IPS-11a (cell line): ENCODE measurements around the gene HKDC1.
"Not testable (repeated sequence)": the region's sequence is repeated elsewhere in the genome, so short reads cannot be mapped to it uniquely, and the experiment has no call there.

Experiments
- H3K4me3 ChIP-seq: one replicate; pipeline ENCODE4 v1.5.1; 2013; ENCODE audit warnings: low read depth, low read length, control low read depth

Gene HKDC1

DNA sequence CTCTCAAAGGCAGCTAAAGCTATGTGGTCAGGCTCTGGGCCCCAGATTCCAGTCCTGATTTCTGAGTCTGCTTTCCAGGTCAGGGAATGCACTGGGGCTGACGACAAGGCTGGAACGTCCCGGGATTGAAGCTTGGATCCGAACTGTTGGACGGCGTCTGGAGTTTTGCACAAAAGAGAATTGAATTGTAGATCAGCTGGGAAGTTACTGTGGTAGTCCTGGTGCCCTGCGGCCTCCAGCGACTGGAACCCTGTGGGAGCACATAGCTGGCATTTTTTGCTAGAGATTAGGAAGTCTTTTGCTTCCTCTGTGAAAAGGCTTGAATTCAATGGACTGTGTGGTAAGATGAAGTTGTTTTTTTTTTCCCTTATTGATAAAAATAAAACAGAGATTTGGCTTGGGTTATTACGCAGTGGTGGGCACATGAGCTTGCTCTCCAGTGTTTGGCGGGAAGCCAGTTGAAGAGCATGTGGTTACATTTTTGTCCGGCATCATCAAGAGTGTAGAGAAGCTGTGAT is 58.4 kb downstream of the HKDC1 start, which contains the start of gene HK1:
TSS of gene HK1 (plus strand) at position 51 of the 518 bp plus-strand sequence.
- no peak within 1 kb of the TSS for H3K4me3 ChIP-seq

DNA sequence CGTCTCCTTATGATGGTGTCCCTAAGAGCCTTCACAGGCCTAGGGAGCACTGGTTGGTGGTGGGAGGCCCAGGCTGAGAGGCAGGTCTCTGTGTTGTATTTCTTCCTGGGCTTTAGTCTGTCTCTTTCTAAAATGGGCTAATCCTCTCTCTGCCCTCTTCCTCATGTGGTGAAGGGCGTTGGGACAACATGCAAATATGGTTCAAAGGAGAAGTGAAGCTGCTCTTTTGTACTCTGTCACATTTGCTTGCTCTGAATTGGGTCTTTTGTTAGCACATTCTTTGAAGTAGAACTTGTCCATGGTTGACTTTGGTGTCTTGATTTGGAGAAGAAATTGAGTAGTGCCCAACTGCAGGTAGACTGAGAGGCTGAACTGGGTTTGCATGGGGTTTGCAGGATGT is 59.0 kb downstream of the HKDC1 start:
- no peak overlapping the region for H3K4me3 ChIP-seq

- no peak overlapping the region for H3K4me3 ChIP-seq
Observed at GRCh38 chr10:69281507-69282413, 61.6 kb downstream of the HKDC1 start.

DNA sequence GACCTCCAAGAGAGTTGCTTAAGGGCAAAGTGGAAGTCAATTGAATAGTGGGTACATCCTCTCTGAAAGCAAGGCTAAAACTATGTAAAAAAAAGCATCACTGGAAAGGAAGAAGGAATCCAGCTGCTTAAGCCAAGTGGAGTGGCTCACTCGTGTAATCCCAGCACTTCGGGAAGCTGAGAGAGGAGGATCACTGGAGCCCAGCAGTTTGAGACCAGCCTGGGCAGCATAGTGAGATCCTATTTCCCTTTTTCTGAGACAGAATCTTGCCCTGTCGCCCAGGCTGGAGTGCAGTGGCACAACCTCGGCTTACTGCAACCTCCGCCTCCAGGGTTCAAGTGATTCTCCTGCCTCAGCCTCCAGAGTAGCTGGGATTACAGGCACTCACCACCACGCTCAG is 64.3 kb downstream of the HKDC1 start:
- H3K4me3 ChIP-seq: not testable (repeated sequence)

DNA sequence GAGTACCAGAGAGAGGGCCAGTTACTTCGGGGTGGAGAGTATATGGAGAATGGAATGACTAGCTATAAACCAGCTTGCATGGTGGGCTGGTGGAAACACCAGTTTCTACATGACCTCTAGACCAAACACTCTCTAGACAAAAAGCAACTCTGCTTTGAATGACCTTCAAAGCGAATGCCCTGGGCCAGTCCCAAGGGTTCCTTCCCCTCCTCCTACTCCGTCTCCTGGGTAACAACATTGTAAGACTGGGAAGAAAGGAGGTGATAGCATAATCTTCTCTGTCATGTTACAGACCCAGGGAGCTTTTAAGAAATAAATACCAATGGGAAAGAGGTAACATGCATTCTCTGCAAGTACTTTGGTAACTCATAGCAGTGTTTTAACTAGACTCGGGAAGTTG is 65.6 kb downstream of the HKDC1 start:
- no peak overlapping the region for H3K4me3 ChIP-seq

GRCh38 chr10:69287181-69287580 is 67.0 kb downstream of the HKDC1 start:
- no peak overlapping the region for H3K4me3 ChIP-seq

- H3K4me3 ChIP-seq: no peak overlapping the region
Observed at GRCh38 chr10:69290993-69291392, 70.9 kb downstream of the HKDC1 start.

GRCh38 chr10:69292459-69292858 is 72.3 kb downstream of the HKDC1 start:
- no peak overlapping the region for H3K4me3 ChIP-seq

GRCh38 chr10:69295027-69295636 is 75.0 kb downstream of the HKDC1 start:
- no peak overlapping the region for H3K4me3 ChIP-seq

DNA sequence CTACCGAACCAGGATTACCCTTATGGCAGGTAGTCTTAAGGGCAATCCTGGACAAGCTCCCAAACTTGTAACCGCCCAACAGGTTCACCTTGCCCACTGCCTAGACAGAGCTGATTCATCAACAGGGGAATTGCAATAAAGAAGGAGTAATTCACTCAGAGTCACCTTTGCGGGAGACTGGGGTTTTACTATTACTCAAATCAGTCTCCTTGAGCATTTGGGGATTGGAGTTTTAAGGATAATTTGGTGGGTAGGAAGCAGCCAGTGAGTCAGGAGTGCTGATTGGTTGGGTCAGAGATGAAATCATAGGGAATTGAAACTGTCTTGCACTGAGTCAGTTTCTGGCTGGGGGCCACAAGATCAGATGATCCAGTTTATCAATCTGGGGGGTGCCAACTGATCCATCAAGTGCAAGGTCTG is 83.5 kb downstream of the HKDC1 start:
- H3K4me3 ChIP-seq: no peak overlapping the region

GRCh38 chr10:69306421-69306820 is 86.3 kb downstream of the HKDC1 start:
- no peak overlapping the region for H3K4me3 ChIP-seq

DNA sequence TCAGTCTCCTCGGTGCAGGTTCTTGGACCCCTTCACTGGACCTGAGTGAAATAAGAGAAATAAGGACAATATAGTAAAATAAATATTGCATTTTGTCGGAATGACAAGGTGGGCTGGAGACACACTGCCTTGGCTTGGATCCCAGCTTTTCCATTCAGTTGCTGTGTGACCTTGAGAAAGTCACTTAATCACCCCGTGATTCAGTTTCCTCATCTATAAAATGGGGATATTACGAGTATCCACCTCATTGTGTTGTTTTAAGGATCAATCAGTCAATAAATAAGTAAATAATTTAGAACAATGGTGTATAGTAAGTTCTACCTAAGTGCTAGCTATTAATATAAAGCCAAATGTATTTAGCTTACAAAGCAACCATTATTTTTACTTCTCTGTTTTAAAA is 87.3 kb downstream of the HKDC1 start:
- no peak overlapping the region for H3K4me3 ChIP-seq

GRCh38 chr10:69308304-69308703 is 88.2 kb downstream of the HKDC1 start:
- not testable (repeated sequence) for H3K4me3 ChIP-seq

- H3K4me3 ChIP-seq: no peak overlapping the region
Observed at GRCh38 chr10:69311309-69311708, 91.2 kb downstream of the HKDC1 start.

DNA sequence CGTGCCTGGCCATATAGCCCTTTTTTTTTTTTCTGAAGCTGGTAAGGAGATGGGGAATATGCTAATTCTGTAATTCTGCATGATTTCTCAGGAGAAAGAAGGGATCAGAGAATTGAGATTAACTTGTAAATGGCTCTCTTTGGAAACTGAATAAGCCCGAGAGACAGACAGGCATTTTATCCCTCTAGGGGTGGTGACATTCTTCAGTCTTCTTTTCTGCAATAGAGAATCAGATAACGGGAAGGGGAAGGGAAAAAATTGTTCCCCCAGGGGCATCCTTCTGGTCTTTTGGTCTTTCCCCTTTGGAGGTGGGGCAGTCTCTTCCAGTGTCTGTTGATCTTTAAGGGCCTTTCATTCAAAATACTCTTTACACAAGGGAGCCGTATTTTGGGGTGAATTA is 92.4 kb downstream of the HKDC1 start:
- H3K4me3 ChIP-seq: no peak overlapping the region

DNA sequence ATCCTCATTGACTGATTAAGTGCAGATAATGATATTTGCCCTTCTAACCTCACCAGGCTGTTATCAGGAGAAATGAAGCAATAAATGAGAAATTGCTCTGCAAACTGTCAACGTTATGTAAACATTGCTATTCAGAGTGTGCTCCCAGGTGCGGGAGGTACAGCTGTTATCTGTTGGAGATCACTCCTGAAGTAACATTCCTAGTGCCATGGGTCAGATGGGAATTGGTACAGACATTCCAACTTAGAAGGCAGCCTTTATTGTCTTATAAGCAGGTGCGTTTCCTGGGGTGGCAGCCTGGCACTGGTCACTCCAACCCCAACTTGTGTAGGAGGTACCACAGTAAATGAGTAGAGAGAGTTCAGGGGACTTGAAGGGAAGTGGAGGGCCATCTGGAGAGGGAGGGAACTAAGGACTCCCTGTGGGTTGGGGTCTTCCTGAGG is 95.0 kb downstream of the HKDC1 start:
- no peak overlapping the region for H3K4me3 ChIP-seq

- H3K4me3 ChIP-seq: no peak overlapping the region
Observed at GRCh38 chr10:69315610-69316312, 95.6 kb downstream of the HKDC1 start.

- H3K4me3 ChIP-seq: no peak overlapping the region
Observed at GRCh38 chr10:69316313-69317059, 96.4 kb downstream of the HKDC1 start.
